HG03025 (cell line): Measurements from ENCODE around the gene TAF1C.

Experiments
- ATAC-seq: cut with Tn5 transposase; IDR thresholded peaks from one replicate; pipeline ENCODE4 v1.9.1; 2021; ENCODE audit warnings: mild to moderate bottlenecking, moderate library complexity; ENCODE audit not compliant: unreplicated experiment, low FRiP score

TAF1C gene

GRCh38 chr16:84137769-84138357 lies 49.0 kb downstream of the TAF1C start:
- no peak for ATAC-seq

GRCh38 chr16:84137287-84137686 lies 49.6 kb downstream of the TAF1C start:
- no peak for ATAC-seq

GRCh38 chr16:84136331-84137125 lies 50.3 kb downstream of the TAF1C start:
- ATAC-seq: no peak

GRCh38 chr16:84132527-84133285 lies 54.2 kb downstream of the TAF1C start:
- no peak for ATAC-seq

GRCh38 chr16:84131117-84131516 lies 55.7 kb downstream of the TAF1C start:
- ATAC-seq: no peak
